OCI-LY3 (cell line): ENCODE results near the gene GPR176.

Source experiments
- H2AFZ ChIP-seq: fragments of 200-600, 300-600 bp; shearing (Covaris generic); 2 replicates; pipeline ENCODE4 v1.6.0; 2014; ENCODE audit warnings: antibody characterized with exemption, low read depth, low read length
- H3K27ac ChIP-seq: fragments of 200-600, 300-600 bp; sonication (generic); 2 replicates; pipeline ENCODE4 v1.5.1; 2014; ENCODE audit warnings: mild to moderate bottlenecking, low read length, moderate library complexity, mixed read lengths
- H3K27me3 ChIP-seq: fragments of 200-600, 300-600 bp; sonication (generic); 2 replicates; pipeline ENCODE4 v1.6.1; 2014; ENCODE audit warnings: low read depth, low read length, mixed read lengths
- H3K36me3 ChIP-seq: fragments of 200-600, 300-600 bp; sonication (generic); replicated peaks from 2 replicates; pipeline ENCODE3; 2014; ENCODE audit warnings: low read depth, low read length, mixed read lengths
- H3K4me1 ChIP-seq: fragments of 300-600, 200-600 bp; sonication (generic); 2 replicates; pipeline ENCODE4 v1.6.1; 2014; ENCODE audit warnings: low read length, mixed read lengths
- H3K4me2 ChIP-seq: fragments of 200-600, 300-600 bp; sonication (generic); 2 replicates; pipeline ENCODE4 v1.6.1; 2014; ENCODE audit warnings: low read length, mixed read lengths
- H3K4me3 ChIP-seq: fragments of 300-600, 200-600 bp; sonication (generic); 2 replicates; pipeline ENCODE4 v1.5.1; 2014; ENCODE audit warnings: antibody characterized with exemption, mild to moderate bottlenecking, low read length, moderate library complexity
- H3K79me2 ChIP-seq: fragments of 300-600, 200-600 bp; shearing (Covaris generic); 2 replicates; pipeline ENCODE4 v1.6.1; 2014; ENCODE audit warnings: mild to moderate bottlenecking, low read length, mixed read lengths
- H3K9ac ChIP-seq: fragments of 300-600, 200-600 bp; shearing (Covaris generic); 2 replicates; pipeline ENCODE4 v1.6.0; 2014; ENCODE audit warnings: mild to moderate bottlenecking, low read length, moderate library complexity
- H3K9me3 ChIP-seq: fragments of 200-600, 300-600 bp; shearing (Covaris generic); 2 replicates; pipeline ENCODE4 v1.6.1; 2014; ENCODE audit warnings: low read length, mixed read lengths; ENCODE audit not compliant: insufficient read depth
- H4K20me1 ChIP-seq: fragments of 200-600, 300-600 bp; sonication (generic); 2 replicates; pipeline ENCODE4 v1.6.1; 2016; ENCODE audit warnings: low read length, mixed read lengths; ENCODE audit not compliant: insufficient read depth
- EZH2phosphoT487 ChIP-seq: fragments of 200-600 bp; shearing (Covaris generic); IDR thresholded peaks from 2 replicates; pipeline ENCODE4 v1.6.1; 2018; ENCODE audit warnings: antibody characterized with exemption, mixed run types, low read depth
- TF ChIP-seq, protein P1 (sequence below): fragments of 200-600, 300-600 bp; sonication (generic); IDR thresholded peaks from 2 replicates; pipeline ENCODE4 v1.5.1; 2014; ENCODE audit warnings: antibody characterized with exemption, low read length, low read depth

Gene GPR176

DNA sequence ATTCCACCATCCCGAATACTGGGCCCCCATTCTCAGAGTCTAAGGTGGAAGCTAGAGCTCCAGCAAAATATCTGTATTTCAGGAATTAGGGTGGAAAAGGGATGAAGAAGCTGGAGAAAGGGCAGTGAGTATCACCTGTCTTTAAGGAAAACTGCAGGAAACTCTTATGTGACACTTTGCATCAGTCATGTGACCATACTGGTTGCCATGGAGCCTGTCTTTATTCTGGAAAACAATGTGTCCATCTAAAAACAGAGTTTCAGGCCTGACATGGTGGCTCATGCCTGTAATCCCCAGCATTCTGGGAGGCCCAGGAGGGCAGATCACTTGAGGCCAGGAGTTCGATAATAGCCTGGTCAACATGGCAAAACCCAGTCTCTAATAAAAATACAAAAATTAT lies 84.5 kb downstream of the GPR176 start:
- H3K4me3 ChIP-seq, result no peak overlapping the region
- H3K27ac ChIP-seq, result no peak overlapping the region
- H3K4me1 ChIP-seq, result peaks cover 7% of the 10 kb centered on the region; the same call in 1 of the 2 replicates
- H4K20me1 ChIP-seq, result no peaks in the 10 kb centered on the region
- no peak overlapping the region for H3K4me2 ChIP-seq
- no peak overlapping the region for H2AFZ ChIP-seq
- no peaks in the 10 kb centered on the region for H3K36me3 ChIP-seq
- no peaks in the 10 kb centered on the region for H3K9me3 ChIP-seq
- H3K27me3 ChIP-seq, result no peaks in the 10 kb centered on the region
- TF ChIP-seq EZH2phosphoT487, result no peak
- TF ChIP-seq, protein P1, sequence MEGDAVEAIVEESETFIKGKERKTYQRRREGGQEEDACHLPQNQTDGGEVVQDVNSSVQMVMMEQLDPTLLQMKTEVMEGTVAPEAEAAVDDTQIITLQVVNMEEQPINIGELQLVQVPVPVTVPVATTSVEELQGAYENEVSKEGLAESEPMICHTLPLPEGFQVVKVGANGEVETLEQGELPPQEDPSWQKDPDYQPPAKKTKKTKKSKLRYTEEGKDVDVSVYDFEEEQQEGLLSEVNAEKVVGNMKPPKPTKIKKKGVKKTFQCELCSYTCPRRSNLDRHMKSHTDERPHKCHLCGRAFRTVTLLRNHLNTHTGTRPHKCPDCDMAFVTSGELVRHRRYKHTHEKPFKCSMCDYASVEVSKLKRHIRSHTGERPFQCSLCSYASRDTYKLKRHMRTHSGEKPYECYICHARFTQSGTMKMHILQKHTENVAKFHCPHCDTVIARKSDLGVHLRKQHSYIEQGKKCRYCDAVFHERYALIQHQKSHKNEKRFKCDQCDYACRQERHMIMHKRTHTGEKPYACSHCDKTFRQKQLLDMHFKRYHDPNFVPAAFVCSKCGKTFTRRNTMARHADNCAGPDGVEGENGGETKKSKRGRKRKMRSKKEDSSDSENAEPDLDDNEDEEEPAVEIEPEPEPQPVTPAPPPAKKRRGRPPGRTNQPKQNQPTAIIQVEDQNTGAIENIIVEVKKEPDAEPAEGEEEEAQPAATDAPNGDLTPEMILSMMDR, result no peak
- no peaks in the 10 kb centered on the region for H3K79me2 ChIP-seq
- H3K9ac ChIP-seq, result no peak overlapping the region

DNA sequence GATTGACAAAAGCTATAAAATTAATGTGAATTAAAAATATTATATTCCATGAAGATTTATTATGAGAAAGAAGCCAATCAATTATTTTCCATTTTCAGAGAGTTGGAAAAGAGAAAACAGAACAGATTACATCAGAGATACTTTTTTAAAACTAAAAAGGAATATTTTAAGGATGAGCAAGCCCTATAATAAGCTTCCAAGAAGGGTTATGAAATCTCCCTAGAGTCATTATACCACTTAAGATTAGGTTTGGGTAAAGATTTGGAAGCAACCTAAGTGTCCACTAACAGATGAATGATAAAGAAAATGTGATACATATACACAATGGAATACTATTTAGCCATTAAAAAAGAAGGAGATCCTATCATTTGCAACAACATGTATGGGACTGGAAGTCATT lies 85.8 kb downstream of the GPR176 start:
- Histone ChIP-seq H3K36me3 (no peaks in the 10 kb centered on the region), H3K4me3 (no peak overlapping the region), H3K9ac (no peak overlapping the region), H4K20me1 (no peaks in the 10 kb centered on the region), H3K27ac (no peak overlapping the region), H3K4me1 (peaks cover 7% of the 10 kb centered on the region; the same call in 1 of the 2 replicates), H2AFZ (no peak overlapping the region), H3K27me3 (no peaks in the 10 kb centered on the region), H3K79me2 (no peaks in the 10 kb centered on the region), H3K4me2 (no peak overlapping the region), H3K9me3 (no peaks in the 10 kb centered on the region)
- no peak for TF ChIP-seq EZH2phosphoT487
- TF ChIP-seq, protein P1, result no peak

DNA sequence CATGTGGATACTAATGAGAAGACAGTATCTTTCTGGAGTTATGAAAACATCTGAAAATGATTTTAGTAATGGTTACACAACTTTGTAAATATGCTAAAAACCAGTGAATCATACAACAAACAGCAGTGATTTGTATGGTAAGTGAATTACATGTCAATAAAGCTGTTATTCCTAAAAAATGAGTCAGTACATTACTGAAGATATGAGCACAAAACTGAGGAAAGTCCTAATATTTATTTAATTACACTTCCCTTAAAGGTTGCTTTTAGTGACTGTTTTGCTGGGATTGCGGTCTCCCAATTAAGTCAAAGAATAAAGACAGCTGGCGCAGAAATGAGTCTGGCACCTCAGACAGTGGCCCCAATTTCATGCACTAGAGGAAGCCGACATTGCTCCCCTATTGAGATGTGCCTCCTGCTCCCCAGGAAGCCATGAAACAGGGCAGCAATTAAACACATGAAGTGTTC lies 86.5 kb downstream of the GPR176 start:
- Histone ChIP-seq H3K27ac (no peak overlapping the region), H3K79me2 (no peaks in the 10 kb centered on the region), H4K20me1 (no peaks in the 10 kb centered on the region), H3K4me1 (peaks cover 7% of the 10 kb centered on the region; the same call in 1 of the 2 replicates), H3K27me3 (no peaks in the 10 kb centered on the region), H3K9ac (no peak overlapping the region), H3K36me3 (no peaks in the 10 kb centered on the region), H2AFZ (no peak overlapping the region), H3K9me3 (no peaks in the 10 kb centered on the region), H3K4me3 (no peak overlapping the region), H3K4me2 (no peak overlapping the region)
- TF ChIP-seq, protein P1, result no peak
- no peak for TF ChIP-seq EZH2phosphoT487

DNA sequence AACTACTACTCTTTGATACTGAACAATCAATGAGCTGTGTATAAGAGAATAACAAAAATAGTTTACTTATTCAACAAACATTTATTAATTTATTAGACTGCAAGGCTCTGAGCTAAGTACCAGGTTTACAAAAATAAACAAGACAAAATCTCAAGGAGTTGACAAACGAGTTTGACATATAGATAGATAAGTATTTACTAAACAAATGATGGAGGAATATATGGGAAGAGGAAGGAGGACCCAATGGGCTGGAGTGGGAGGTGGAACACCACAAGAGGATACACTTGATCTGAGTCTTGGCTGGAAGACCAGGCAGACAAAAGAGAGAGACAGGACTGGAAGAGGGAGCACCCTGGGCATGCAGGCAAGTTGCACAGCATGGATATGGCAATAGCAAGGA lies 89.9 kb downstream of the GPR176 start:
- H3K36me3 ChIP-seq, result no peaks in the 10 kb centered on the region
- H3K4me1 ChIP-seq, result peaks cover 4% of the 10 kb centered on the region; the same call in 1 of the 2 replicates
- no peak overlapping the region for H3K4me3 ChIP-seq
- H3K27me3 ChIP-seq, result no peaks in the 10 kb centered on the region
- H3K9me3 ChIP-seq, result no peaks in the 10 kb centered on the region
- no peak overlapping the region for H3K9ac ChIP-seq
- H3K79me2 ChIP-seq, result no peaks in the 10 kb centered on the region
- H4K20me1 ChIP-seq, result no peaks in the 10 kb centered on the region
- H2AFZ ChIP-seq, result no peak overlapping the region
- H3K27ac ChIP-seq, result no peak overlapping the region
- no peak overlapping the region for H3K4me2 ChIP-seq
- TF ChIP-seq EZH2phosphoT487, result no peak
- TF ChIP-seq, protein P1, result no peak
